Gastroesophageal sphincter (tissue), 3 donors: ENCODE measurements around the gene ZNF10.

Experiments
- EP300 ChIP-seq: sonication (generic); formaldehyde crosslinking; IDR thresholded peaks from one replicate; pipeline ENCODE4 v1.6.1; 2017; ENCODE audit warnings: antibody characterized with exemption, mild to moderate bottlenecking
- POLR2A ChIP-seq, 2 donors: fragments of 450-650 bp; IDR thresholded peaks; one replicate each; pipeline ENCODE4 v1.6.1; 2017; ENCODE audit warnings: antibody characterized with exemption in 2 of 2, mild to moderate bottlenecking in 2 of 2, moderate library complexity in 1 of 2
- TF ChIP-seq, protein P1 (sequence below), 4 experiments: fragments of 200-600 bp in 2 of 4; fragments of 450-650 bp in 2 of 4; sonication (generic) in 1 of 4; IDR thresholded peaks; one replicate each; pipeline ENCODE4 v1.5.1; 2017 to 2019; ENCODE audit warnings: antibody characterized with exemption in 4 of 4, mild to moderate bottlenecking in 2 of 4, moderate library complexity in 2 of 4

DNA sequence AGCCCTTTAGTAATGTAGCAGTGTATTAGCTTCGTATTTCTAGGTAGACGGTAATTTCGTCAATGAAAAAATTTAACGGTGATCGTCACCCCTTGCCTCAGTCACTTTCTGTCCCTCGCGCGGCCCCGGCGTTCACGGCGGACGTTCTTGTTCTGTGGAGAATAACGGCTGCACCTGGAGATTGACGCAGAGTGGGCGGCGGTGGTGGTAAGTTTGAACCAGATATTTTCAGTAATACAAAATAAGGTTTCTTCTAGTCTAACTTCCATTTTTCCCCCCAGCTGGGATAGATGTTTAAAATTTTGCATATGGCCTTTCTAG lies 341 bp downstream of the ZNF10 start:
- TF ChIP-seq, protein P1, sequence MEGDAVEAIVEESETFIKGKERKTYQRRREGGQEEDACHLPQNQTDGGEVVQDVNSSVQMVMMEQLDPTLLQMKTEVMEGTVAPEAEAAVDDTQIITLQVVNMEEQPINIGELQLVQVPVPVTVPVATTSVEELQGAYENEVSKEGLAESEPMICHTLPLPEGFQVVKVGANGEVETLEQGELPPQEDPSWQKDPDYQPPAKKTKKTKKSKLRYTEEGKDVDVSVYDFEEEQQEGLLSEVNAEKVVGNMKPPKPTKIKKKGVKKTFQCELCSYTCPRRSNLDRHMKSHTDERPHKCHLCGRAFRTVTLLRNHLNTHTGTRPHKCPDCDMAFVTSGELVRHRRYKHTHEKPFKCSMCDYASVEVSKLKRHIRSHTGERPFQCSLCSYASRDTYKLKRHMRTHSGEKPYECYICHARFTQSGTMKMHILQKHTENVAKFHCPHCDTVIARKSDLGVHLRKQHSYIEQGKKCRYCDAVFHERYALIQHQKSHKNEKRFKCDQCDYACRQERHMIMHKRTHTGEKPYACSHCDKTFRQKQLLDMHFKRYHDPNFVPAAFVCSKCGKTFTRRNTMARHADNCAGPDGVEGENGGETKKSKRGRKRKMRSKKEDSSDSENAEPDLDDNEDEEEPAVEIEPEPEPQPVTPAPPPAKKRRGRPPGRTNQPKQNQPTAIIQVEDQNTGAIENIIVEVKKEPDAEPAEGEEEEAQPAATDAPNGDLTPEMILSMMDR (IDR thresholded peaks at IDR 0.05), result no peak
- TF ChIP-seq EP300, result no peak
- TF ChIP-seq POLR2A (IDR thresholded peaks at IDR 0.05), result no peak
